B cell (primary cell): ENCODE data around the gene NEGR1.

Source experiments
- CTCF ChIP-seq: fragments of 200-600 bp; IDR thresholded peaks from one replicate; pipeline ENCODE4 v1.8.0; 2022; ENCODE audit warnings: antibody characterized with exemption, mild to moderate bottlenecking
- EZH2 ChIP-seq: IDR thresholded peaks from 2 replicates; pipeline ENCODE4 v1.6.1; 2012; ENCODE audit warnings: borderline replicate concordance, low read depth, mild to moderate bottlenecking, moderate library complexity, low read length; ENCODE audit not compliant: insufficient read depth, poor library complexity, severe bottlenecking

- no peak for TF ChIP-seq CTCF
- TF ChIP-seq EZH2: no peak
Observed at GRCh38 chr1:71625004-71625403, 657.3 kb downstream of the NEGR1 start.
